ENCODE results near the gene YTHDF1. TPM values are rescaled to one million over a fixed set of nuclear protein-coding genes. Genes with fewer than 3 reads are reported as not detected.

YTHDF1 gene
- total and polyA plus RNA-seq, 2 of the 4 experiments (the other 2 are of a cell fraction): 10.9 to 22.6 TPM

DNA sequence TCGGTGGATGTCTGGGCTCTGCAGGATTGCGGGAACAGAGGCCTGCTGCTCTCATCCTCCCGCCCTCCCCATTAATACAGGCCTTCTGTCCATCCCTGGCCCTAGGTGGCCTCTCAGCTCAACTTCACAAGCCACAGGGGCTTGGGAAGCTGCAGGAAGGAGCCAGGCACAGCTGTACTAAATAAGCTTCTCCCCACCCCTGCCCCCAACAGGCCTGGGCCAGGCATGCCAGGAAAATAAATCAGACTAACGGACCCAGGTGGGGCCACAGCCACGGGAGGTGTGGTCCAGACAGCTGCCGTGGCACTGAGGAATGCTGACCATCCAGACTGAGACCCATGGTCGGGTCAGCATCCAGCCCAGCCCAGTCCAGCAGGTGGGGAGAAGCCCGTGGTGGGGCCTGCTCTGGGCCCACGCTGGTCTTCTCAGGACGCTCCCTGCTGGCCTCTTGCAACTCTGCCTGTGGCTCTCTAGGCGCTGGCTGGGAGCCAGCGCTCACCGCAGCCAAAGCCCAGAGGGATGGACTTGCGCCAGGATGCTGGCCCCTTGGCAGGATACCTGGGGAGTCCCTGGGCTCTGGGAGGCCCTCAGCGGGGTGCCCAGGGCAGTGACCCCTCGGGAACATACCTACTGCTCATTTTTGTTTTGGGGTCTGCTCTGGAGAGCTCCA is 8.6 kb upstream of the YTHDF1 start:
- CTCF ChIA-PET: interaction anchor here (0.7 to 2.1 kb wide), 7 partner anchors 8 to 68 kb away, joined by 3 to 13 read pairs (median 4); no protein-coding TSS in a partner anchor
- ATAC-seq (ENCODE audit: low read depth): peak; percentile 72
- Histone ChIP-seq H2AK5ac (ENCODE audit: low read depth, low read length) (no peak overlapping the region), H3K4me1 (ENCODE audit: control insufficient read depth, insufficient read depth, low read length) (peaks cover 10% of the 10 kb centered on the region), H3K56ac (ENCODE audit: extremely low read depth, insufficient read depth, low read length) (no peak overlapping the region), H3K14ac (replicated peaks; ENCODE audit: low read depth, low read length) (no peak overlapping the region), H3K23ac (ENCODE audit: low read depth, low read length) (no peak overlapping the region), H2AFZ (replicated peaks; ENCODE audit: low read length, poor library complexity) (peak overlapping the region; percentile 63), H3K18ac (ENCODE audit: low read depth, low read length) (no peak overlapping the region), H2AK9ac (replicated peaks; ENCODE audit: low read depth, low read length, poor library complexity) (no peak overlapping the region), H3K4me2 (ENCODE audit: low read depth, low read length) (no peak overlapping the region; the same call in 1 of the 2 replicates), H3K9me3 (ENCODE audit: control insufficient read depth, insufficient read depth, low read length) (no peaks in the 10 kb centered on the region), H4K20me1 (ENCODE audit: insufficient read depth, low read length) (peaks cover 15% of the 10 kb centered on the region; the same call in 1 of the 2 replicates), H2BK20ac (ENCODE audit: low read depth, low read length) (no peak overlapping the region), H4K8ac (ENCODE audit: low read depth in 2 of 2, low read length in 2 of 2) (no peak overlapping the region), H2BK15ac (ENCODE audit: low read depth, low read length) (no peak overlapping the region), H3K4ac (ENCODE audit: low read depth, low read length) (no peak overlapping the region), H4K91ac (ENCODE audit: insufficient read depth, low read depth, low read length) (no peak overlapping the region), H3K27ac (ENCODE audit: insufficient read depth, low read length) (no peak overlapping the region), H3K36me3 (ENCODE audit: control insufficient read depth, insufficient read depth, low read length) (no peaks in the 10 kb centered on the region), H3K9ac (ENCODE audit: low read depth, low read length) (no peak overlapping the region), H4K5ac (ENCODE audit: low read depth, low read length) (no peak overlapping the region), H2BK120ac (ENCODE audit: low read depth, low read length) (no peak overlapping the region), H3K4me3 (ENCODE audit: insufficient read depth, low read depth, low read length) (no peak overlapping the region), H3K9me1 (ENCODE audit: insufficient read depth, low read length) (no peaks in the 10 kb centered on the region), H3K79me1 (ENCODE audit: low read depth in 1 of 2, low read length in 2 of 2) (no peaks in the 10 kb centered on the region), H2BK5ac (ENCODE audit: low read depth, low read length, poor library complexity, severe bottlenecking) (no peak overlapping the region), H3K27me3 (ENCODE audit: control insufficient read depth, insufficient read depth, low read length) (peaks cover 25% of the 10 kb centered on the region)
- in situ Hi-C loops (cut with MboI; ENCODE audit: low sequenced_read_pairs): no loop called here
- no TSS peak for BruUV-seq (replicated peaks)
- peak; percentile 44 for DNase-seq
- intact Hi-C loops (cut with micrococcal nuclease): loop anchor here (5.0 kb wide), 1 partner anchor 158 kb away; no protein-coding TSS in a partner anchor
- dilution Hi-C loops (cut with HindIII; ENCODE audit: low sequenced_read_pairs, unreplicated experiment): no loop called here
- POLR2A ChIA-PET (ENCODE audit: unreplicated experiment): no interaction called here
- TF ChIP-seq BHLHE40 (IDR thresholded peaks at IDR 0.05; ENCODE audit: low read depth, low read length) (no peak), RAD21 (IDR thresholded peaks at IDR 0.05; ENCODE audit: low read length) (0 out of 2 replicates have a peak, but pooled peaks have one; percentile 16), NFE2L2 (IDR thresholded peaks at IDR 0.05; ENCODE audit: low read depth, low read length) (no peak), SMC3 (IDR thresholded peaks at IDR 0.05; ENCODE audit: low read depth, low read length) (peak; percentile 27; the same call in 1 of the 2 replicates)
- TF ChIP-seq, protein P1, sequence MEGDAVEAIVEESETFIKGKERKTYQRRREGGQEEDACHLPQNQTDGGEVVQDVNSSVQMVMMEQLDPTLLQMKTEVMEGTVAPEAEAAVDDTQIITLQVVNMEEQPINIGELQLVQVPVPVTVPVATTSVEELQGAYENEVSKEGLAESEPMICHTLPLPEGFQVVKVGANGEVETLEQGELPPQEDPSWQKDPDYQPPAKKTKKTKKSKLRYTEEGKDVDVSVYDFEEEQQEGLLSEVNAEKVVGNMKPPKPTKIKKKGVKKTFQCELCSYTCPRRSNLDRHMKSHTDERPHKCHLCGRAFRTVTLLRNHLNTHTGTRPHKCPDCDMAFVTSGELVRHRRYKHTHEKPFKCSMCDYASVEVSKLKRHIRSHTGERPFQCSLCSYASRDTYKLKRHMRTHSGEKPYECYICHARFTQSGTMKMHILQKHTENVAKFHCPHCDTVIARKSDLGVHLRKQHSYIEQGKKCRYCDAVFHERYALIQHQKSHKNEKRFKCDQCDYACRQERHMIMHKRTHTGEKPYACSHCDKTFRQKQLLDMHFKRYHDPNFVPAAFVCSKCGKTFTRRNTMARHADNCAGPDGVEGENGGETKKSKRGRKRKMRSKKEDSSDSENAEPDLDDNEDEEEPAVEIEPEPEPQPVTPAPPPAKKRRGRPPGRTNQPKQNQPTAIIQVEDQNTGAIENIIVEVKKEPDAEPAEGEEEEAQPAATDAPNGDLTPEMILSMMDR (conservative IDR thresholded peaks at IDR 0.05; ENCODE audit: low read depth, low read length): peak; percentile 35
- 15% methylated on average over 7 of the region's 16 CpGs; no CpG with 5 or more reads in 1 of the 2 experiments for WGBS, 2 experiments (ENCODE audit: extremely low coverage in 2 of 2, insufficient read length in 1 of 2)
